H1 (cell line): ENCODE results near the gene MT1B. TPM values are rescaled to one million over a fixed set of nuclear protein-coding genes. Genes with fewer than 3 reads are reported as not detected.
"Not testable (repeated sequence)": the region's sequence is repeated elsewhere in the genome, so short reads cannot be mapped to it uniquely, and the experiment has no call there.

Experiments
- CTCF ChIA-PET: fragments of 300-600 bp; sonication (Branson Sonifier 250); formaldehyde crosslinking; loops from one replicate; lab custom pipeline; 2021; ENCODE audit not compliant: partially characterized antibody; lab: Charles Lee
- POLR2A ChIA-PET: fragments of 300-600 bp; sonication (Branson Sonifier 250); formaldehyde crosslinking; loops from one replicate; lab custom pipeline; 2021; ENCODE audit warnings: inconsistent platforms; ENCODE audit not compliant: partially characterized antibody; lab: Charles Lee
- DNase-seq, 2 experiments: peaks; one replicate each; pipeline versions ENCODE4 v3.0.0 to v3.0.0-alpha.2; 2010 to 2022; ENCODE audit warnings: low spot score in 2 of 2, low read depth in 1 of 2, mixed read lengths in 1 of 2
- FAIRE-seq: peaks from 2 replicates; lab custom pipeline; 2011; peaks lifted over from hg19 to GRCh38; lab: Jason Lieb, UNC
- H2AFZ ChIP-seq: 2 replicates; pipeline ENCODE4 v1.8.1; 2012; ENCODE audit warnings: low read length, inconsistent platforms
- H2AK5ac ChIP-seq: 2 replicates; pipeline ENCODE4 v1.6.1; 2013; ENCODE audit warnings: low read depth, low read length
- H2BK120ac ChIP-seq: replicated peaks from 2 replicates; pipeline ENCODE3; 2013; ENCODE audit warnings: low read depth, low read length, inconsistent platforms
- H2BK12ac ChIP-seq: 2 replicates; pipeline ENCODE4 v1.6.1; 2013; ENCODE audit warnings: low read depth, low read length
- H2BK15ac ChIP-seq: 2 replicates; pipeline ENCODE4 v1.6.1; 2013; ENCODE audit warnings: low read length
- H2BK20ac ChIP-seq: 2 replicates; pipeline ENCODE4 v1.6.1; 2013; ENCODE audit warnings: low read length
- H2BK5ac ChIP-seq: 2 replicates; pipeline ENCODE4 v1.6.1; 2013; ENCODE audit warnings: low read depth, low read length
- H3K14ac ChIP-seq: 2 replicates; pipeline ENCODE4 v1.6.1; 2013; ENCODE audit warnings: inconsistent platforms; ENCODE audit not compliant: insufficient read length
- H3K18ac ChIP-seq: 2 replicates; pipeline ENCODE4 v1.6.1; 2013; ENCODE audit warnings: low read length; ENCODE audit errors: extremely low read depth
- H3K23ac ChIP-seq: 2 replicates; pipeline ENCODE4 v1.6.1; 2013; ENCODE audit warnings: inconsistent platforms; ENCODE audit not compliant: insufficient read length
- H3K23me2 ChIP-seq: 2 replicates; pipeline ENCODE4 v1.6.1; 2013; ENCODE audit warnings: low read depth, low read length
- H3K27ac ChIP-seq: 2 replicates; pipeline ENCODE4 v1.6.1; 2011; ENCODE audit warnings: low read depth, low read length, inconsistent platforms
- H3K27me3 ChIP-seq, 4 experiments: replicated peaks in 1 of 4; 1 replicate in 1 of 4; 2 replicates in 3 of 4; pipeline versions ENCODE4 v1.6.1 to v1.8.1; 2011 to 2013; ENCODE audit warnings: low read length in 3 of 4, mild to moderate bottlenecking in 3 of 4, inconsistent platforms in 2 of 4, mixed read lengths in 2 of 4, moderate library complexity in 1 of 4; ENCODE audit not compliant: control insufficient read depth in 3 of 4, insufficient read depth in 3 of 4; ENCODE audit errors: extremely low read depth in 1 of 4
- H3K36me3 ChIP-seq, 4 experiments: 2 replicates each; pipeline versions ENCODE4 v1.6.1 to v1.8.1; 2011 to 2013; ENCODE audit warnings: mild to moderate bottlenecking in 4 of 4, low read length in 3 of 4, moderate library complexity in 2 of 4, control low read depth in 1 of 4, inconsistent platforms in 1 of 4; ENCODE audit not compliant: insufficient read depth in 4 of 4, control insufficient read depth in 2 of 4
- H3K4ac ChIP-seq: replicated peaks from 2 replicates; pipeline ENCODE3; 2013; ENCODE audit warnings: low read length, low read depth, mixed read lengths, inconsistent platforms; ENCODE audit not compliant: insufficient read length
- H3K4me1 ChIP-seq, 4 experiments: replicated peaks in 1 of 4; 1 replicate in 1 of 4; 2 replicates in 3 of 4; pipeline versions ENCODE4 v1.6.1 to v1.8.1; 2011 to 2013; ENCODE audit warnings: low read length in 3 of 4, inconsistent platforms in 2 of 4, mixed read lengths in 1 of 4; ENCODE audit not compliant: insufficient read depth in 4 of 4, control insufficient read depth in 3 of 4
- H3K4me2 ChIP-seq, 2 experiments: 2 replicates each; pipeline versions ENCODE4 v1.6.1 to v1.8.1; 2011 to 2013; ENCODE audit warnings: low read depth in 2 of 2, low read length in 2 of 2, control low read depth in 1 of 2, inconsistent platforms in 1 of 2, mild to moderate bottlenecking in 1 of 2; ENCODE audit not compliant: insufficient read depth in 1 of 2
- H3K4me3 ChIP-seq, 4 experiments: fragments of 200-600, 300-600 bp in 1 of 4; sonication (generic), shearing (Covaris generic), sonication (Bioruptor Twin) in 1 of 4; 2 replicates each; pipeline versions ENCODE4 v1.5.1 to v1.8.1; 2011 to 2016; ENCODE audit warnings: low read length in 4 of 4, low read depth in 3 of 4, control low read depth in 2 of 4, inconsistent platforms in 2 of 4, mild to moderate bottlenecking in 2 of 4, mixed read lengths in 1 of 4, moderate library complexity in 1 of 4; ENCODE audit not compliant: insufficient read depth in 2 of 4; ENCODE audit errors: extremely low read depth in 1 of 4
- H3K56ac ChIP-seq: replicated peaks from 2 replicates; pipeline ENCODE3; 2013; ENCODE audit warnings: low read depth, mild to moderate bottlenecking, mixed read lengths, low read length, inconsistent platforms; ENCODE audit not compliant: insufficient read length
- H3K79me1 ChIP-seq: 2 replicates; pipeline ENCODE4 v1.6.1; 2013; ENCODE audit warnings: low read depth, low read length, control low read depth
- H3K79me2 ChIP-seq, 2 experiments: 2 replicates each; pipeline versions ENCODE4 v1.6.1 to v1.8.1; 2012 to 2013; ENCODE audit warnings: low read length in 2 of 2, mild to moderate bottlenecking in 2 of 2, inconsistent platforms in 1 of 2; ENCODE audit not compliant: insufficient read depth in 2 of 2, control insufficient read depth in 1 of 2
- H3K9ac ChIP-seq, 4 experiments: replicated peaks in 1 of 4; 1 replicate in 1 of 4; 2 replicates in 3 of 4; pipeline versions ENCODE4 v1.6.1 to v1.8.1; 2011 to 2013; ENCODE audit warnings: low read depth in 3 of 4, low read length in 3 of 4, control low read depth in 2 of 4, mild to moderate bottlenecking in 2 of 4, moderate library complexity in 2 of 4, inconsistent platforms in 1 of 4; ENCODE audit errors: extremely low read depth in 1 of 4
- H3K9me3 ChIP-seq, 2 experiments: 2 replicates each; pipeline versions ENCODE4 v1.6.1 to v1.8.1; 2012 to 2013; ENCODE audit warnings: mild to moderate bottlenecking in 2 of 2, moderate library complexity in 2 of 2, control low read depth in 1 of 2, inconsistent platforms in 1 of 2, low read depth in 1 of 2, low read length in 1 of 2, mixed read lengths in 1 of 2; ENCODE audit not compliant: insufficient read depth in 2 of 2
- H4K20me1 ChIP-seq, 2 experiments: replicated peaks in 1 of 2; 2 replicates each; pipeline versions ENCODE3 to v1.8.1; 2011 to 2013; ENCODE audit warnings: inconsistent platforms in 2 of 2, low read length in 2 of 2, mild to moderate bottlenecking in 1 of 2; ENCODE audit not compliant: insufficient read depth in 2 of 2, control insufficient read depth in 1 of 2
- H4K5ac ChIP-seq: 2 replicates; pipeline ENCODE4 v1.6.1; 2013; ENCODE audit warnings: low read length, low read depth, mixed read lengths, inconsistent platforms; ENCODE audit not compliant: insufficient read length
- H4K8ac ChIP-seq: 2 replicates; pipeline ENCODE4 v1.8.0; 2013; ENCODE audit warnings: mild to moderate bottlenecking, moderate library complexity, low read length, inconsistent platforms; ENCODE audit not compliant: insufficient read depth; ENCODE audit errors: extremely low read depth
- H4K91ac ChIP-seq: replicated peaks from 2 replicates; pipeline ENCODE3; 2013; ENCODE audit warnings: low read length, mixed read lengths, inconsistent platforms; ENCODE audit not compliant: insufficient read length
- WGBS, 2 experiments: shearing (Covaris generic) in 1 of 2; methylation state at CpG; one replicate each; pipeline versions ENCODE4 v1.1.6 to v1.1.7; 2013 to 2015; ENCODE audit warnings: low lambda C conversion rate in 2 of 2, mixed read lengths in 2 of 2, inconsistent platforms in 1 of 2, low coverage in 1 of 2, missing lambda C conversion rate in 1 of 2; ENCODE audit not compliant: insufficient replicate concordance in 2 of 2, insufficient coverage in 1 of 2, insufficient read length in 1 of 2; ENCODE audit errors: extremely low coverage in 1 of 2, missing lambda C conversion rate in 1 of 2; 5-methylcytosine and 5-hydroxymethylcytosine counted together
- polyA plus RNA-seq, 7 experiments: library from polyadenylated mRNA; depleted of rRNA in 3 of 7; stranded (reverse) in 5 of 7; unstranded in 2 of 7; fragments of >200 nt in 5 of 7; fragments of 200-250 nt in 2 of 7; gene quantifications; 1 replicate in 5 of 7; 2 replicates in 1 of 7; 4 replicates in 1 of 7; pipeline versions ENCODE4 v1.2.1 to v1.2.3, GENCODE V29; 2011 to 2013; ENCODE audit warnings: missing spikeins in 2 of 7, mixed read lengths in 2 of 7
- total RNA-seq: library from RNA; stranded (reverse); fragmentation: NEBNext Ultra II Directional; extraction: Animal tissue kit (Norgen Biotek cat#: 25700); gene quantifications from 2 replicates; pipeline ENCODE4 v1.2.1, GENCODE V29; 2021

The MT1B gene
- total and polyA plus RNA-seq, 2 of the 8 experiments (the other 6 are each of a cell fraction or from before 2014, with no cell fraction given), result not detected

DNA sequence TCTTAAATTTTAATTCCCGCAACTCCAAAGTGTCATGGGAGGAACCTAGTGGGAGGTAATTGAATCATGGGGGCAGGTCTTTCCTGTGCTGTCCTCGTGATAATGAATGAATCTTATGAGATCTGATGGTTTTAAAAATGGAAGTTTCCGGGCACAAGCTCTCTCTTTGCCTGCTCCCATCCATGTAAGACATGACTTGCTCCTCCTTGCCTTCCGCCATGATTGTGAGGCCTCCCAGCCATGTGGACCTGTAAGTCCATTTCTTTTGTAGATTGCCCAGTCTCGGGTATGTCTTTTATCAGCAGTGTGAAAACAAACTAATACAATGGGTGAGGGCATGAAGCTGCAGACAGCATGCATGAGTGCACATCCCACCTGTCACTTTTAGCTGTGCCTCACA is 28.5 kb upstream of the MT1B start:
- not testable (repeated sequence) for DNase-seq, H4K5ac ChIP-seq, H2AK5ac ChIP-seq, H3K18ac ChIP-seq, H4K91ac ChIP-seq, H3K4ac ChIP-seq, H3K79me1 ChIP-seq, H3K14ac ChIP-seq, H3K9ac ChIP-seq, H3K27ac ChIP-seq, H2BK120ac ChIP-seq, H3K79me2 ChIP-seq, H2AFZ ChIP-seq, H2BK5ac ChIP-seq, H3K36me3 ChIP-seq, H3K23me2 ChIP-seq, FAIRE-seq, H3K23ac ChIP-seq, H2BK12ac ChIP-seq, H2BK15ac ChIP-seq, H3K9me3 ChIP-seq, H4K8ac ChIP-seq, H3K56ac ChIP-seq, H3K4me3 ChIP-seq, H4K20me1 ChIP-seq, H2BK20ac ChIP-seq, H3K4me2 ChIP-seq
- ChIA-PET CTCF (interaction anchor here (1.0 to 2.8 kb wide), 3 partner anchors 20 to 97 kb away, joined by 3 to 9 read pairs (median 3); no protein-coding TSS in a partner anchor), POLR2A (interaction anchor here (0.9 to 4.7 kb wide), 5 partner anchors 9 to 60 kb away, joined by 3 to 66 read pairs (median 29); partner anchors contain the start of genes MT1G, MT1H, MT1M and MT1X)
- Histone ChIP-seq H3K27me3 (peaks cover 52 to 85% (median 81%) of the 10 kb centered on the region in 4 experiments), H3K4me1 (peaks cover 0 to 21% (median 15%) of the 10 kb centered on the region in 4 experiments; a peak in 6 of 7 replicates)
- WGBS, 2 experiments, result 69% methylated on average over 5 of the region's 5 CpGs; no CpG with 5 or more reads in 1 of the 2 experiments
